G401.6 (cell line): ENCODE results near the gene SYNJ2.
"Not testable (repeated sequence)": the region's sequence is repeated elsewhere in the genome, so short reads cannot be mapped to it uniquely, and the experiment has no call there.

ENCODE experiments used
- FAIRE-seq: peaks from 2 replicates; lab custom pipeline; 2012; peaks lifted over from hg19 to GRCh38; lab: Jason Lieb, UNC

The SYNJ2 gene, protein sequence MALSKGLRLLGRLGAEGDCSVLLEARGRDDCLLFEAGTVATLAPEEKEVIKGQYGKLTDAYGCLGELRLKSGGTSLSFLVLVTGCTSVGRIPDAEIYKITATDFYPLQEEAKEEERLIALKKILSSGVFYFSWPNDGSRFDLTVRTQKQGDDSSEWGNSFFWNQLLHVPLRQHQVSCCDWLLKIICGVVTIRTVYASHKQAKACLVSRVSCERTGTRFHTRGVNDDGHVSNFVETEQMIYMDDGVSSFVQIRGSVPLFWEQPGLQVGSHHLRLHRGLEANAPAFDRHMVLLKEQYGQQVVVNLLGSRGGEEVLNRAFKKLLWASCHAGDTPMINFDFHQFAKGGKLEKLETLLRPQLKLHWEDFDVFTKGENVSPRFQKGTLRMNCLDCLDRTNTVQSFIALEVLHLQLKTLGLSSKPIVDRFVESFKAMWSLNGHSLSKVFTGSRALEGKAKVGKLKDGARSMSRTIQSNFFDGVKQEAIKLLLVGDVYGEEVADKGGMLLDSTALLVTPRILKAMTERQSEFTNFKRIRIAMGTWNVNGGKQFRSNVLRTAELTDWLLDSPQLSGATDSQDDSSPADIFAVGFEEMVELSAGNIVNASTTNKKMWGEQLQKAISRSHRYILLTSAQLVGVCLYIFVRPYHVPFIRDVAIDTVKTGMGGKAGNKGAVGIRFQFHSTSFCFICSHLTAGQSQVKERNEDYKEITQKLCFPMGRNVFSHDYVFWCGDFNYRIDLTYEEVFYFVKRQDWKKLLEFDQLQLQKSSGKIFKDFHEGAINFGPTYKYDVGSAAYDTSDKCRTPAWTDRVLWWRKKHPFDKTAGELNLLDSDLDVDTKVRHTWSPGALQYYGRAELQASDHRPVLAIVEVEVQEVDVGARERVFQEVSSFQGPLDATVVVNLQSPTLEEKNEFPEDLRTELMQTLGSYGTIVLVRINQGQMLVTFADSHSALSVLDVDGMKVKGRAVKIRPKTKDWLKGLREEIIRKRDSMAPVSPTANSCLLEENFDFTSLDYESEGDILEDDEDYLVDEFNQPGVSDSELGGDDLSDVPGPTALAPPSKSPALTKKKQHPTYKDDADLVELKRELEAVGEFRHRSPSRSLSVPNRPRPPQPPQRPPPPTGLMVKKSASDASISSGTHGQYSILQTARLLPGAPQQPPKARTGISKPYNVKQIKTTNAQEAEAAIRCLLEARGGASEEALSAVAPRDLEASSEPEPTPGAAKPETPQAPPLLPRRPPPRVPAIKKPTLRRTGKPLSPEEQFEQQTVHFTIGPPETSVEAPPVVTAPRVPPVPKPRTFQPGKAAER (N-terminal part only)

DNA sequence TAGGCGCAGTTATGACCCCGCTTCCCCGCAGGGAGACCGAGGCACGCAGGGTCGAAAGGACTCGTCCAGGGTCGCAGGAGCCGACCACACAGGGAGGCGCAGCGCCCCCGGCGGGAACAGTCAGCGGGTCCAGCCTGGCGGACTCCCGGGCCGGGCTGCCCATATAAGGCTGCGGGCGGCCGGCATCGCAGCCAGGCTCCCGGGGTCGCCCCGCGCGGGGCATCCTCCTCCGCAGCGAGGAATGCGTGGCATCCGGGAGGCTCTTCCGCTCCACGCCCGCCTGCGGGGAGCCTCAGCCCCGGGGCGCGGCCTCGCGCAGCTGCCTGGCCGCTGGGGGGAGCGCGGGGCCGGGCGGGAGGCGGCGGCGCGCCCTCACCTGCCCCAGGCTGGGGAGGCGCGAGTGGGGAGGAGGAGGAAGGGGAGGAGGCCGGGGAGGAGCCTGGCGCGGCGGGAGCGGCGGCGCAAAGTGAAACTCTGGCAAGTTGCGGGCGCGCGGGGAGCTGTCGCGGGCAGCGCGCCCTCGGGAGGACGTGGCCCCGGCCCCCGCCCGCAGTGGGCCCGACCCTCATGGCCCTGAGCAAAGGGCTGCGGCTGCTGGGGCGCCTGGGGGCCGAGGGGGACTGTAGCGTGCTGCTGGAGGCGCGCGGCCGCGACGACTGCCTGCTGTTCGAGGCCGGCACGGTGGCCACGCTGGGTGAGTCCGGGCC is at the start of gene SYNJ2:
Gene SYNJ2 (plus strand): TSS at position 469 of the 707 bp plus-strand sequence. CDS start 99 bp downstream, at position 568.
- no peak for FAIRE-seq

DNA sequence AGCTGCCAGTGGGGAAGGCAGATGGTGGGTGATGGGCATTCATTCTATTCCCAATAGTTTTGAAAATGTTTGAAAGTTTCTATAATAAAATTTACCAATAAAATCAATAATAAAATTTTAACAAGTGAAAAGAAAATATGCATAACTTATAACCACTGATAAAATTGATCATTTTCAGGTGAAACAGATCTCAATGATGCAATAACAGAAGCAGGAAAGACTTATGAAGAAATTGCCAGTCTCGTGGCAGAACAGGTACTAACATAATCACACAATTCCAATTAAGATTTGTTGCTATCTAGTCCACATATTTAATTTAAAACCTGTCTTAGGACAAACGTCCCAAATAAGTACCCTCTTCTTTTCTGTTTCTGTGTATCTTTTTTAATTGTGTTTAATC is 45.9 kb upstream of the SYNJ2 start:
- FAIRE-seq: no peak

DNA sequence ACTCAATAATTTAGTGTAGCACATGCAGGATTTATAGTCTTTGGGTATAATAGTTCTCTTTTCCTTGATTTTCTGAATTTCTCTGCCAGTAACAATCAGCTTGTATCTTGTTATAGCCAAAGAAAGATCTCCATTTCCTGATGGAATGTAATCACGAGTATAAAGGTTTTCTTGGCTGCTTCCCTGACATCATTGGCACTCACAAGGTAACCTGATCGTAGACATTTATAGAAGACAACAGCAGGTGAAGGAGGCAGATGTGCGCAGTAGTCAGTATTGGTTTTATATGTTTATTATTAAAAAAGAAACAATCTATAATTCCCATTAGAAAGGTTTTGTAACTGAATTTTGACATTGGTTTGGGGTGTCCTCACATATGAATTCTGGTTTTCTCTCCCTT is 44.3 kb upstream of the SYNJ2 start:
- FAIRE-seq: no peak

DNA sequence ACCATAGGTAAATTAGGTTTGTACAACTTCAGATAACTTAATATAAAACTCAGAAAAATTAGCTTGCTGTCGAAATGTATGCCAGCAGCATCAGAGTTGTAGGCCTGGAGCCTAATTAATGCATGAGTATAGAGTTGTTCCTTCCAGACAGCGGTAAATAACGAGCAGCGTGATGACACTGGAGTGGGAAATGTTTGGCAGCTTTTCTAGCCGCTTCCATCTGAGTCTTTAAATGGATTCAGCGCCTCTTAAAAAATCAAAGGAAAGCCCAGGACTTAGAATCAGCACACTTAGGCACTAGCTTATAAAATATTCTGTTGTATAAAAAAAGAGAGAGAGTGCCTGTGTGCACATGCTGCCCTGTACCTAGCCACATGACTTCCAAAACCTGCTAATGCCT is 43.7 kb upstream of the SYNJ2 start:
- FAIRE-seq: no peak

DNA sequence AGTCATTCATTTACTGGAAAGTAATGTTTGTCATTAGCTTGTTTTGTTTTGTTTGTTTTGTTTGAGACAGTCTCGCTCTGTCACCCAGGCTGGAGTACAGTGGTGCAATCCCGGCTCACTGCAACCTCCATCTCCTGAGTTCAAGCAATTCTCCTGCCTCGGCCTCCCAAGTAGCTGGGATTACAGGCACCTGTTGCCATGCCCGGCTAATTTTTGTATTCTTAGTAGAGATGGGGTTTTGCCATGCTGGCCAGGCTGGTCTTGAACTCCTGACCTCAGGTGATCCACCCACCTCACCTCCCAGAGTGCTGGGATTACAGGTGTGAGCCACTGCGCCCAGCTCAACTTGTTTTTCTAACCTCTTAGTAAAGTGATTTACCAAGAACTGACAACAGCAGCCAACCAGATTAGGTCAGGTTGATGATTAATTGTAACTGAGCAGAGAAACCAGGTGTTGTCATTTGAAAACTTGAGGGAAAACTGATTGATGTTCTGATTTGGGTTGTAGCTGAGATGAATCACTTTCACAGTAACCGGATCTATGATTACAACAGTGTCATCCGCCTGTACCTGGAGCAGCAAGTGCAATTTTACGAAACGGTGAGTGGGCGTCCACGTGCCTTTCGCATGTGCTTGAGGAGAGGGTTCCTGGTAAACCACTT is 41.2 kb upstream of the SYNJ2 start:
- FAIRE-seq: not testable (repeated sequence)

DNA sequence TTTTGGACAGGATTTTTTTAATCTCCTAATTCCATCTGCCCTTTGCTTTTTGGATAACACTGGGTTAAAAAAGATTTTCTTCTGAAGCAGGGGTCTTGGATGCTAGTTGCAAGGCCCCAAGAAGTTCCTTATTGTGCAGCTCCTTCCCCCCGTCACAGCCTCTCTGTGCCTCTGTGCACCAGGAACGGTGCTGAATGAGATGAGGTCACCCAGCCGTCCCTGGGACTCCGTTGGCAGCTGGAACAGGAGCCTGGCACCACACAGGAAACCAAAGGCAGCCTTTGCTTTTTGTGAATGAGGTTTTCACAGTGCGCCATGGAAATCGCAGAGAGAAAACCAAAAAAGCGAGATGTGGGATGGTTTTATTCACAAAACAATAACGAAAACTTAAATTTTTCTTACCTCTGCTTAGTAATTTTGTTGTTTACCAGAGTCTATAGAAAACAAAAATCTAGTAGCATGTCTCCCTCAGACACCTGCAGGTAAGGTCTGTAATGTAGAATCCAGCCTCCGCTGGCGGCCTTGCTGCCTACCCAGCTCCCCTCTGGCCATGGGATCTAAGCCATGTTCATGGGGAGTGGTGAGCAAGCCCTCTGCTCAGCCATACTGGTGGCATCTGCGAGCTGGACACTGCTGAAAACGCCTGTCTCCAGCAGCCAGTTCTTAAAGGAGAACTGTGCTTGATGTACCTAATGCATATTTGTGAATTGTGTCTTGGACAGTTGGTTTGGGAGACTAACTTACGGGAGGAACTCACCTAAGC is 40.4 kb upstream of the SYNJ2 start:
- no peak for FAIRE-seq

DNA sequence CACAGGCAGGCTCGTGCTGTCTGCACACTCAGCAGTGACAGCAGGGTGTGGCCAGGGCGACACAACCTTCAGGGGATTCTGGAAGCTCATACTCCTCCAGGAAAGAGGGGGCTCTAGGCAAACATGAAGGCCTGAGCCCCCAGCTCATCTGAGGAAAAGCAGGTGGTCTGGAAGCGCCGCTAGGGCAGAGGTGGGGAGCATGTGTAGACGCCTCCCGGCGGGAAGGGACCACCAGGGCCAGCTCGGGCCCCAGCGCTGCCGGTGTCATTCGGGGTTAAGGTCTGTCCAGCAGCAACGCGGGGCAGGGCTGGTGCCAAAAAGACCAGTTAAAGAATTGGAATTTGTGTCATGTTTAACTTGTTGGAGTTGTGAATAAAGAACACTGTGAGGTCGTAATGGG is 39.3 kb upstream of the SYNJ2 start:
- no peak for FAIRE-seq

DNA sequence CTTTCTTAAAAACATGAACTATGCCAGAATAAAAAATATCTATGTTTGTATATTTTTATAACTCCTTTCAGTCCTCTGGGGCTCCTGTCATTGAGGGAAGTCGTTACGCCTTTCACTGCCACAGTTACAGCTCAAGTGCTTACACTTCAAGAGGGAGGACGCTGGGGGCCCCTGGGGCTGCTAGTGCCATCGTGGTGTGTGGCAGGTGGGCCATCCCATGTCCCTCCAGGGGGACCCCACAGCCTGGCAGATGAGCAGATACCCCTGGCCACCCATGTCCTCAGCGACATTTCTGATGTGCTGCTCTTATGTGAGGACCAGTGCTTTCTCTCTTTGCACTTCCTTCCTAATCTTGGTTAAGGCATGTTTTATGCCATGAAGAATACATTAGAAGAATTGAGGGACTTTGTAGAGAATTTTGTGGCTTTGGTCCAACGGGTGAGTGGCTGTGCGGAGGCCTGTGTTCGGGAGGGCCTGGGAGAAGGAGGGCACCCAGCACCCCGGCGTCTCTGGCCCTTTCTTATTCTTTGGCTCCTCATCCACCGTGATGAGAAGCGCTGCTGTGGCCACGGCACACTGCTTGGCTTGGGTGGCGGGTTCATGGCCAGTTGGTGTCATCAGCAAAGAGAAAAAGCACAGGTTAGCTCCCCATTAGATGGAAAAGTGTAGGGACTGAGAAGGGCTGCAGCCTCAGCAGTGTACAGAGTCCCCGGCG is 38.3 kb upstream of the SYNJ2 start:
- FAIRE-seq: no peak

DNA sequence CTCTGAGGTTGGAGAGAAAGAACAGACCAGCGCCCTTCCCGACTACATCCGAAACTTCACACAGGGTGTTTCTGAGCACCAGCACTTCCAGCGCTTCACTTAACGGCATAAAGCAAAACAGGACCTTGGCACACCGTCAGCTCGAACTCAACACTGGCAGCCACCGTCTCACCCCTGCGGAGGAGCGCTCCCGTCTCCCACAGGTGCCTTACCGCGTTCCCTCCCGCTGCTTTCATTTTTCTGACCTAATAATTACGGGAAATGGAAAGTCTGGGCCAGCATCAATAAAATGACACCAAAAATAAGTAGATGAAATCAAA is 37.7 kb upstream of the SYNJ2 start:
- no peak for FAIRE-seq

DNA sequence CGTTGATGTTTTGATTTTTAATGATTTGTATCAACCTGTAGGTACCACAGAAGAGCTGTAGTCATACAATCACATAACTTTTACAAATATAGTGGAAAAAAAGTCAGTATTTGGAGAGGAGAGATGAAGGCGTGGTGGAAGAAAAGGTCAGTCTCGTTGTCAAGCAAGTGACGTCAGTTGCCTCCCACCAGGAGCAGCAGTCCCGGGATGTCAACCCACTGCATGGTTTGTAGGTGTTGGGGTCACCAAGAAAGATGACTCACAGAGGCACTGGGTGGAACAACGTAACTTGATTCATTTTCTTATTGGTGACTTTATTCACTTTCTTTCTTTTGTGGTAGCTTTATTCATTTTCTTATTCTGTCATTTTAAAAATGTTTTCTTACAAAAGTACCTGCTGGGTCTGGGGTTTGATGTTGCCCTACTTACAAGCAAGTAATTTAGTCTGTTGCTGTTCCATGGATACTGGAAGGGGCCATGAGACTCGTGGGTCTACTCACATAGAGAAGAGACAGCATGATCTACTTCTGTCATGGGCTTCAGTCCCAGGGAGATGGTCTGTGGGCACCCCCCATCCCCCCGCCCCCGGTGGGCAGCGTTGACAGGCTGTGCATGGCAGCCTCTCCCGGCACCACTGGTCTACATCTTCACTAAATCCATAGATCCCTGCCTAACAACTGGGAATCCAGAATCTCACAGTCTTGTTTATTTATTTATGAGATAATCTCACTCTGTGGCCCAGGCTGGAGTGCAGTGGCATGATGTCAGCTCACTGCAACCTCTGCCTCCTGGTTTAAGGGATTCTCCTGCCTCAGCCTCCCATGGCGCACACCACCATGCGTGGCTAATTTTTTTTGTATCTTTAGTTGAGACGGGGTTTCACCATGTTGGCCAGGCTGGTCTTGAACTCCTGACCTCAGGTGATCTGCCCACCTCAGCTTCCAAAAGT is 36.4 kb upstream of the SYNJ2 start:
- FAIRE-seq: no peak

DNA sequence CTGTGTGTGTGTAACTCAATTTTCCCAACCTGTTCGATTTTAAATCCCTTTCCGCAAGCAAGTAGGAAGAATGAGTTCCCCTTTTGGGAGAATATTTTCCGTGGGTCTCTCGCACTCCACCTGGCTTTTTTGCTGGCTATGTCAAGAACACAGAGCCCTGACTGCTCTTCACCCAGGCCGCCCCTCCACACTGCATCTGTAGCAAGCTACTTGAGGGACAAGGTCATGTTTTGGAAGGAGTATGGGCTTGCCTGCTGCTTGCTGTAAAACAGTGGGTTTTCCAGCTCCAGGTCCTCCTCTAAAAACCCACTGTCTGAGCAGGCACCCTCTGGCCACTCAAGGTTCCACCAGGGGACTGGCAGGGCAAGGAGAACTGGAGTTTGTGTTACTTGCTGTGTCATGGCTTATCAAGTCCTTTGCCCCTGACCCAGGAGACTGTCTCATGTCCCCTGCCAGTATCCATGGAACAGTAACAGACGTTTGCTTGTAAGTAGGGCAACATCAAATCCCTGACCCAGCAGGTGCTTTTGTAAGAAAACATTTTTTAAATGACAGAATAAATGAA is 35.5 kb upstream of the SYNJ2 start:
- FAIRE-seq: no peak

DNA sequence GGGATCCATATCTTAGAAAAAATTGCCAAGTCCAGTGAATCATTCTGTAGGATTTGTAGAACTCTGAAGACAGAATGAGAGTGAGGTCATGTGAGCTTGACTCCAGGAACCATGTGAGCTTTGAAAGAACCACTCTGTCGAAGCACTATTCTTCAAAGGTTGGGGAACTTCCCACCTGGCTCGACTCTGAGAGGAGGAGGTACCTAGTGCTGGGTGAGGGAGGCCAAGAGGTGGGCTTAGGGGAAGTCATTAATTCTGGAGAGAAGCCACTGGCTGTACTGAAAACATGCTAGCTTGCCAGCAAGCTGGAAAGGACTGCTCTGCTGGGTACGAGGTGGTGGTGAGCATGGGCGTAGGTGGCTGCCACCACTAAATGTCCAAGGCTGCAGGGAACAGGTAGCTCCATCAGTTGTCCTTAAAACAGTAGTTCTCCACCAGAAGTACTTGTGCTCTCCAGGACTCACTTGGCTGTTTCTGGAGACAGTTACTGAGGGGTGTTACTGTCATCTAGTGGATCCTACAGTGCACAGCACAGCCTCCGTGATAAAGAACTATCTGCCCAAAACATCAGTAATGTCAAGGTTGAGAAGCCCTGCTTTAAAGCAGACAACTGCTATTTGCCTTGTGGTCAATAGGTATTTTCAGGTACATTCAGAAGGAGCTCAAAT is 34.7 kb upstream of the SYNJ2 start:
- FAIRE-seq: no peak

DNA sequence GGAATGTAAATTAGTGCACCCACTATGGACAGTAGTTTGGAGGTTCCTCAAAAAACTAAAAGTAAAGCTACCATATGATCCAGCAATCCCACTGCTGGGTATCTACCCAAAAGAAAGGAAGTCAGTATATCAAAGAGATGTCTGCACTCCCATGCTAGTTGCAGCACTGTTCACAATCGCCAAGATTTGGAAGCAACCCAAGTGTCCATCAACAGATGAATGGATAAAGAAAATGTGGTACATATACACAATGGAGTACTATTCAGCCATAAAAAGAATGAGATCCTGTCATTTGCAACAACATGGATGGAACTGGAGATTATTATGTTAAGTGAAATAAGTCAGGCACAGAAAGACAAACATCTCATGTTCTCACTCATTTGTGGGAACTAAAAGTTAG is 30.8 kb upstream of the SYNJ2 start:
- not testable (repeated sequence) for FAIRE-seq

DNA sequence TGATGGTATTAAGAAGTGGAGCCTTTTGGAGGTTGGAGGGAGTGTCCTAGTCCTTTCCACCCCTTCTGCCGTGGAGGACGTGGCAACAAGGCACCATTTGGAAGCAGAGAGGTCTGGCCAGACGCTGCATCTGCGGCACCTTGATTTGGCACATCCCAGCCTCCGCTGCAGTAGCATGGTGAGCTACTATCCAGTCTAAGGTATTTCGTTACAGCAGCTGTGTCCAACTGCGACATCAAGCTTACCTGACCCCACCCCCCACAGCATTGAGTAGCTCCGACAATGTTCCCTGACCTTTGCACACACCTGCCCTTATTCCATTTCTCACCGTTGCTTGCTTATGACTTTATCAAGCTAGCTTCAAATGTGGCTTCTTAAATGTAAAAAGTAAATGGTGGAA is 29.8 kb upstream of the SYNJ2 start:
- no peak for FAIRE-seq

DNA sequence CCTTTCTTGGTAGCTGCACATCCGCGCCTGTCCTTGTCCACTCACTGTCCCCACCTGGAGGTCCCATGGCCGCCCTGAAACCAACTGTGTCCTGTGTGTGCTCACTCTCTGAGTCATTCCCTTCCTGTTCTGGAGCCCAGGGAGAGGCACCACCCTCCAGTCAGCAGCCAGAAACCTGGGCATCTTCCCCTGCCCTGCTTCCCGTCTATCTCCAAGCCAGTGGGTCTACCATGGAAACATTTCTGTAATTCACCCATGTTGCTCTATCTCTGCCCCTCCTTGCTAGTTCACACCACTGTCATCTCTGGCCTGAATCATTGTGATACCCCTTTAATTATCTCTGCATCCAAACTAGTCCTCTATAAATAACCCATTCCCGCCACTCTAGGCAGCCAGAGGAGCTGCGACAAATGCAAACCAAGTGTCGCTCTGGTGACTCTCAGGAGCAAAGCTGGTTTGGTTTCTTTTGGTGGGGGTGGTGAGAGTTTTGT is 28.8 kb upstream of the SYNJ2 start:
- no peak for FAIRE-seq

DNA sequence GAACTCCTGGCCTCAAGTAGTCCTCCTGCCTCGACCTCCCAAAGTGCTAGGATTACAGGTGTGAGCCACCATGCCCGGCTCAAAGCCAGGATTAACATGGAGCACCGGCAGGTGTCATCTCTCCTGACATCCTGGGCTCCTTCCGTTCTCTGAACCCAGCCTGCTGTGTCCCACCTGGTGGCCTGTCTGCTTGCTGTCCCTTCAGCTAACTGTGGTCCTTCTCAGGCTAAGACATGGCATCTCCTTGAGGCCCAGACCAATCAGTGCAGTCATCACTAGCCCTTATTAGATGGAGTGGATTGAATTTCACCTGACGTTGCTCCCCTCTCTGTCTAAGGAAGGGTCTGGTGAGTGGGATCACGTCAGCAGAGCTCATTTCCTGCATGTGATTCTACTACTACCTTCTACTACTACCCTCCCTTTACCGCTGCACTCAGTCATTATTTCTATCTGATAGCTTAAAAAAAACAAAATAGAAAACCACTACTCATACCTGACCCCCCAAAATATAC is 28.0 kb upstream of the SYNJ2 start:
- FAIRE-seq: no peak
